ENCODE data around the gene NSL1.

The NSL1 gene

GRCh38 chr1:212688341-212689047, 103.1 kb downstream of the NSL1 start:
- TF ChIP-seq, protein P1, sequence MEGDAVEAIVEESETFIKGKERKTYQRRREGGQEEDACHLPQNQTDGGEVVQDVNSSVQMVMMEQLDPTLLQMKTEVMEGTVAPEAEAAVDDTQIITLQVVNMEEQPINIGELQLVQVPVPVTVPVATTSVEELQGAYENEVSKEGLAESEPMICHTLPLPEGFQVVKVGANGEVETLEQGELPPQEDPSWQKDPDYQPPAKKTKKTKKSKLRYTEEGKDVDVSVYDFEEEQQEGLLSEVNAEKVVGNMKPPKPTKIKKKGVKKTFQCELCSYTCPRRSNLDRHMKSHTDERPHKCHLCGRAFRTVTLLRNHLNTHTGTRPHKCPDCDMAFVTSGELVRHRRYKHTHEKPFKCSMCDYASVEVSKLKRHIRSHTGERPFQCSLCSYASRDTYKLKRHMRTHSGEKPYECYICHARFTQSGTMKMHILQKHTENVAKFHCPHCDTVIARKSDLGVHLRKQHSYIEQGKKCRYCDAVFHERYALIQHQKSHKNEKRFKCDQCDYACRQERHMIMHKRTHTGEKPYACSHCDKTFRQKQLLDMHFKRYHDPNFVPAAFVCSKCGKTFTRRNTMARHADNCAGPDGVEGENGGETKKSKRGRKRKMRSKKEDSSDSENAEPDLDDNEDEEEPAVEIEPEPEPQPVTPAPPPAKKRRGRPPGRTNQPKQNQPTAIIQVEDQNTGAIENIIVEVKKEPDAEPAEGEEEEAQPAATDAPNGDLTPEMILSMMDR (IDR thresholded peaks at IDR 0.05; ENCODE audit: control insufficient read depth, insufficient read depth, low read depth, low read length, missing control alignments), result no peak
- DNase-seq (ENCODE audit: low read depth), result peak; percentile 27
- no peak overlapping the region for H3K4me3 ChIP-seq (ENCODE audit: control insufficient read depth, low read depth, low read length)

DNA sequence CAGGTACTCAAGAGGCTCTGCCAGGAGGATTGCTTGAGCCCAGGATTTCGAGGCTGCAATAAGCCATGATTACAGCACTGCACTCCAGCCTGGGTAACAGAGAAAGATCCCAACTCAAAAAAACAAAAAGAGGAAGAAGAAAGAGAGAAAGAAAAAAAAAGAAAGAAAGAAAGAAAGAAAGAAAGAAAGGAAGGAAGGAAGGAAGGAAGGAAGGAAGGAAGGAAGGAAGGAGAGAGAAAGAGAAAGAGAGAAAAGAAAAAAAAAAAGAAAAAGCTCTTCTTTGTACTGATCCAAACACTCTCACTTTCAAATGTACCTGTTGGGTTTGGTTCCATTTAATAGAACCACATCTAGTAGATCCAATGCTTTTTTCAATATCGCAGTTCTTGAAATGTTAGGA, 103.8 kb downstream of the NSL1 start:
- H3K4me3 ChIP-seq (ENCODE audit: control insufficient read depth, low read depth, low read length), result no peak overlapping the region
- TF ChIP-seq, protein P1 (IDR thresholded peaks at IDR 0.05; ENCODE audit: control insufficient read depth, insufficient read depth, low read depth, low read length, missing control alignments), result no peak
- no peak for DNase-seq (ENCODE audit: low read depth)

- no peak for DNase-seq (ENCODE audit: low read depth)
- no peak overlapping the region for H3K4me3 ChIP-seq (ENCODE audit: control insufficient read depth, low read depth, low read length)
- TF ChIP-seq, protein P1 (IDR thresholded peaks at IDR 0.05; ENCODE audit: control insufficient read depth, insufficient read depth, low read depth, low read length, missing control alignments), result no peak
Observed at GRCh38 chr1:212686591-212686990, 105.0 kb downstream of the NSL1 start.

DNA sequence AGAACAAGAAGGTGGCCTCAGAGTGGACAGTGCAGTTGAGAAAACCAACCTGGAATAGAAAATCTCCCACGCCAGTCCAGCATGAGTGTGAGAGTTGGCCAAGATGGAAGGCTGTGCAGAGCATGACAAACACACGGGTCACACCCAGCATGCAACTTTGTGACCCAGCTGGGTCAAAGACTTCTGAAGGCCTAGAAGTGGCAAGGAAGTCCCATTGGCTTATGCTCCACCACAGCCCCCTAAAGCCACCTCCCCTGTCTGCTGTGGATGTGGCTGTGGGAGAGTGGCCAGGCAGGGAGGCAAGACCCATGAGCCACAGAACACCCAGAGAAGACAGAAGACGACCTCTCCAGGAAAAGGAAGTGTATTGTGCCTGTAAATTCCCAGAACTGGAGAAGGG, 105.5 kb downstream of the NSL1 start:
- DNase-seq (ENCODE audit: low read depth), result no peak
- TF ChIP-seq, protein P1 (IDR thresholded peaks at IDR 0.05; ENCODE audit: control insufficient read depth, insufficient read depth, low read depth, low read length, missing control alignments), result no peak
- no peak overlapping the region for H3K4me3 ChIP-seq (ENCODE audit: control insufficient read depth, low read depth, low read length)

- DNase-seq (ENCODE audit: low read depth), result no peak
- no peak overlapping the region for H3K4me3 ChIP-seq (ENCODE audit: control insufficient read depth, low read depth, low read length)
- TF ChIP-seq, protein P1 (IDR thresholded peaks at IDR 0.05; ENCODE audit: control insufficient read depth, insufficient read depth, low read depth, low read length, missing control alignments), result no peak
Observed at GRCh38 chr1:212685429-212685828, 106.1 kb downstream of the NSL1 start.

DNA sequence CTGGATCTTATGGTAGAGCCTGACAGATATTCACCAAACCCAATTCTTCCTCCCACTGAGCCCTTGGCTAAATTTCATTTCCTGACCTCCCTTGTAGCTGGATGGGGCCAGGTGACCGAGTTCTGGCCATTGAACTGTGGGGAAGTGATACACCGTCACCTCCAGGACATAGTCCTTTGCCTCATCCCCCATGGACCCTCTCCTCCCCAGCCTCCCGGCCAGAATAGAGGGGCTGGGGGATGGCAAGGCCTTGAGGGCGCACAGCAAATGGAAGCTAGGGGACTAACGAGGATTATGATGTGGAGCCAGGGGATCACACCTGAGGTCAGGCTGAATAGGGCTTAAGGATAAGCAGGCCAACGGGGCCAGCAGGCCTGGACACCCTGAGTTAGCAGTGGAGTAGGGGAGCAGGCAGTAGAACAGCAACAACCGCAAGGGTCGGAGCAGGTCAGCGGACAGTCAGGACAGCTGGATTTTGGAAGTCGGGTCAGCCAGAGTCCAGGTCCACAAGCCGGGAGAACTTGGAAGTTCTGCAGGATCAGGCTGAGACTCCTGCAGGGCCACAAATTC, 107.0 kb downstream of the NSL1 start:
- no peak overlapping the region for H3K4me3 ChIP-seq (ENCODE audit: control insufficient read depth, low read depth, low read length)
- DNase-seq (ENCODE audit: low read depth), result no peak
- TF ChIP-seq, protein P1 (IDR thresholded peaks at IDR 0.05; ENCODE audit: control insufficient read depth, insufficient read depth, low read depth, low read length, missing control alignments), result no peak
